Measurements from ENCODE around the gene RETREG1. TPM values are rescaled to one million over a fixed set of nuclear protein-coding genes. Genes with fewer than 3 reads are reported as not detected.

Gene RETREG1
- total and polyA plus RNA-seq, 2 of the 13 experiments (the other 11 are each of a cell fraction or from before 2014, with no cell fraction given): 0.07 TPM; not detected in 1

DNA sequence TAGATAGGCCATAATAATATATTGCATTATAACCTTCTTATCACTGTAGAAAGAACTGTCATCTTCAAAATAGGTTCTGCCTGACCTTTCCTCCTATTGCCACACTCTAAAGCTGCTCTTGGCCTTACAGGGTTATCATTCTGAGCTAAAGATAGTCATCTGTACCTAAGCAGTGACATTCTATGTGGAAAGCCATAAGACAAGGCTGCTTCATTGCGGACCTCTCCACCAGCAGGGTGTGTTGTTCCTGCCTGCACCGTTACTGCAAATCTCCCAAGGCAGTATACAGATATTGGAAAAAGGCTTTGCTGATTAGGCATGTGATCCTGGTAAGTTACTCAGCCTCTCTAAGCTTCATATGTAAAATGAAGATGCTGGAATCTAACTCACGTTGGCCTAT is 159.3 kb downstream of the RETREG1 start:
- in situ Hi-C loops (cut with HindIII; ENCODE audit: extremely low pct_ligation_motif_present, low pct_unique_long_range_greater_than_20kb) (loop anchor here (5.0 kb wide), 1 partner anchor 295 kb away; no protein-coding TSS in a partner anchor), intact Hi-C loops (cut with micrococcal nuclease; ENCODE audit: unreplicated experiment) (no loop called here)
- H3K9ac ChIP-seq (ENCODE audit: insufficient read depth, low read depth, low read length): no peak overlapping the region
- no peaks in the 10 kb centered on the region for H3K27me3 ChIP-seq (ENCODE audit: control insufficient read depth in 1 of 2, insufficient read depth in 2 of 2, low read length in 2 of 2)
- peaks cover 19% of the 10 kb centered on the region for H3K79me2 ChIP-seq (ENCODE audit: insufficient read depth, low read length)
- peaks cover 14% of the 10 kb centered on the region for H4K20me1 ChIP-seq (ENCODE audit: insufficient read depth, low read length)
- ATAC-seq (no peak; the same call in 2 of the 3 replicates), DNase-seq (ENCODE audit: low spot score) (no peak), FAIRE-seq (no peak)
- H3K4me1 ChIP-seq (ENCODE audit: insufficient read depth, low read length): peaks cover 14% of the 10 kb centered on the region
- H3K27ac ChIP-seq (ENCODE audit: extremely low read length, insufficient read depth, low read length): no peak overlapping the region
- H3K4me2 ChIP-seq (ENCODE audit: low read depth, low read length): no peak overlapping the region
- BruUV-seq (replicated peaks): no TSS peak
- no peak overlapping the region for H2AFZ ChIP-seq (ENCODE audit: low read length)
- ChIA-PET POLR2A (no interaction called here), CTCF (ENCODE audit: low intra/inter-chr PET ratio, low total read pairs) (no interaction called here)
- 84% methylated on average over 3 of the region's 3 CpGs for WGBS (ENCODE audit: low lambda C conversion rate)
- no peaks in the 10 kb centered on the region for H3K9me3 ChIP-seq (ENCODE audit: low read length)
- no peak overlapping the region for H3K4me3 ChIP-seq (replicated peaks in 1 of 3; ENCODE audit: insufficient read depth in 1 of 3, low read depth in 2 of 3, low read length in 3 of 3)
- H3K36me3 ChIP-seq (replicated peaks in 1 of 2; ENCODE audit: control insufficient read depth in 1 of 2, insufficient read depth in 2 of 2, low read length in 2 of 2): peaks cover 19 to 75% of the 10 kb centered on the region in 2 experiments
- TF ChIP-seq ZFP62 (CRISPR knock-in tag; IDR thresholded peaks at IDR 0.05) (no peak), ZNF768 (CRISPR knock-in tag; IDR thresholded peaks at IDR 0.05) (no peak), MAFG (CRISPR knock-in tag; IDR thresholded peaks at IDR 0.05) (no peak), CEBPB (IDR thresholded peaks at IDR 0.05; ENCODE audit: borderline replicate concordance, low read depth, low read length) (no peak), PITX1 (CRISPR knock-in tag; IDR thresholded peaks at IDR 0.05) (no peak), KDM6A (CRISPR knock-in tag; IDR thresholded peaks at IDR 0.05; ENCODE audit: low read depth) (no peak), RFX1 (IDR thresholded peaks at IDR 0.05) (no peak), HOXA5 (CRISPR knock-in tag; IDR thresholded peaks at IDR 0.05) (no peak), FOXA3 (CRISPR knock-in tag; IDR thresholded peaks at IDR 0.05) (no peak)
- TF ChIP-seq, protein P1, sequence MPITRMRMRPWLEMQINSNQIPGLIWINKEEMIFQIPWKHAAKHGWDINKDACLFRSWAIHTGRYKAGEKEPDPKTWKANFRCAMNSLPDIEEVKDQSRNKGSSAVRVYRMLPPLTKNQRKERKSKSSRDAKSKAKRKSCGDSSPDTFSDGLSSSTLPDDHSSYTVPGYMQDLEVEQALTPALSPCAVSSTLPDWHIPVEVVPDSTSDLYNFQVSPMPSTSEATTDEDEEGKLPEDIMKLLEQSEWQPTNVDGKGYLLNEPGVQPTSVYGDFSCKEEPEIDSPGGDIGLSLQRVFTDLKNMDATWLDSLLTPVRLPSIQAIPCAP (CRISPR knock-in tag; IDR thresholded peaks at IDR 0.05; ENCODE audit: low read depth): no peak
- TF ChIP-seq, protein P2, sequence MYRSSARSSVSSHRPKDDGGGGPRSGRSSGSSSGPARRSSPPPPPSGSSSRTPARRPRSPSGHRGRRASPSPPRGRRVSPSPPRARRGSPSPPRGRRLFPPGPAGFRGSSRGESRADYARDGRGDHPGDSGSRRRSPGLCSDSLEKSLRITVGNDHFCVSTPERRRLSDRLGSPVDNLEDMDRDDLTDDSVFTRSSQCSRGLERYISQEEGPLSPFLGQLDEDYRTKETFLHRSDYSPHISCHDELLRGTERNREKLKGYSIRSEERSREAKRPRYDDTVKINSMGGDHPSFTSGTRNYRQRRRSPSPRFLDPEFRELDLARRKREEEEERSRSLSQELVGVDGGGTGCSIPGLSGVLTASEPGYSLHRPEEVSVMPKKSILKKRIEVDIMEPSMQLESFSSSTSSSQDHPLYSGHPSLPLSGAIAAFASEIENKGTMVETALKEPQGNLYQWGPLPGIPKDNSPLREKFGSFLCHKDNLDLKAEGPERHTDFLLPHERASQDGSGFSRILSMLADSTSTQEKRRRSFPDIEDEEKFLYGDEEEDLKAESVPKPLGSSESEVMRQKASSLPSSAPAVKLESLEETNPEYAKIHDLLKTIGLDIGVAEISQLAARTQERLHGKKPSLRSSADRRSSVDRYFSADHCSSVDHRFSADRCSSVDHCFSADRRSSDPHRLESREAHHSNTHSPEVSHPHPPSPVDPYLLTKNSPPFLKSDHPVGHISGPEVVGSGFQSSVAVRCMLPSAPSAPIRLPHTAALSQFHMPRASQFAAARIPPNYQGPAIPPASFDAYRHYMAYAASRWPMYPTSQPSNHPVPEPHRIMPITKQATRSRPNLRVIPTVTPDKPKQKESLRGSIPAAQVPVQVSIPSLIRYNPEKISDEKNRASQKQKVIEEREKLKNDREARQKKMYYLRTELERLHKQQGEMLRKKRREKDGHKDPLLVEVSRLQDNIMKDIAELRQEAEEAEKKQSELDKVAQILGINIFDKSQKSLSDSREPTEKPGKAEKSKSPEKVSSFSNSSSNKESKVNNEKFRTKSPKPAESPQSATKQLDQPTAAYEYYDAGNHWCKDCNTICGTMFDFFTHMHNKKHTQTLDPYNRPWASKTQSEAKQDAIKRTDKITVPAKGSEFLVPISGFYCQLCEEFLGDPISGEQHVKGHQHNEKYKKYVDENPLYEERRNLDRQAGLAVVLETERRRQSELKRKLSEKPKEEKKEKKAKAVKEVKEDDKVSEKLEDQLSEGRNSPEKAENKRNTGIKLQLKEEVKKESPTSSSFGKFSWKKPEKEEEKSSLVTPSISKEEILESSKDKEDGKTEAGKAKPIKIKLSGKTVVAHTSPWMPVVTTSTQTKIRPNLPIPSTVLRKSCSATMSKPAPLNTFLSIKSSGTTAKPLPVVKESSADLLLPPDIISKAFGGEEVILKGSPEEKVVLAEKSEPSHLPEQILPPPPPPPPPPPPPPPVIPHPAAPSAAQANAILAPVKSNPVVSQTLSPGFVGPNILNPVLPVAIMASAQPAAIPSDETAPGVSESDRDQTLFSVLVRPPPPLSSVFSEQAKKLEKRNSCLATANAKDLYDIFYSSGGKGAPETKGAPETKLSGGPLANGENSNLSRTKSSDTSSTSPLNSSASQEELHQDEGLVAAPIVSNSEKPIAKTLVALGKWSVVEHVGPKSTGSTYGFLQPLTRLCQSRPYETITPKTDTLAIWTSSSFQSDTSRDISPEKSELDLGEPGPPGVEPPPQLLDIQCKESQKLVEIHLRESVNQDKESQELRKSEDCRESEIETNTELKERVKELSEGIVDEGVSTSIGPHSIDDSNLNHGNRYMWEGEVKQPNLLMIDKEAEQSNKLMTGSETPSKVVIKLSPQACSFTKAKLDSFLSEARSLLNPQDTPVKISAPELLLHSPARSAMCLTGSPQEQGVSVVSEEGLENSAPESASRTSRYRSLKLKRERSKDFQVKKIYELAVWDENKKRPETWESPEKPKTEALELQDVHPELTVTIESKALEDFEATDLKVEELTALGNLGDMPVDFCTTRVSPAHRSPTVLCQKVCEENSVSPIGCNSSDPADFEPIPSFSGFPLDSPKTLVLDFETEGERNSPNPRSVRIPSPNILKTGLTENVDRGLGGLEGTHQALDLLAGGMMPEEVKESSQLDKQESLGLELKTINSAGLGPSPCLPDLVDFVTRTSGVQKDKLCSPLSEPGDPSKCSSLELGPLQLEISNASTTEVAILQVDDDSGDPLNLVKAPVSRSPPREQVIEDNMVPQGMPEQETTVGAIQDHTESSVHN (CRISPR knock-in tag; IDR thresholded peaks at IDR 0.05): no peak
- TF ChIP-seq, protein P3, sequence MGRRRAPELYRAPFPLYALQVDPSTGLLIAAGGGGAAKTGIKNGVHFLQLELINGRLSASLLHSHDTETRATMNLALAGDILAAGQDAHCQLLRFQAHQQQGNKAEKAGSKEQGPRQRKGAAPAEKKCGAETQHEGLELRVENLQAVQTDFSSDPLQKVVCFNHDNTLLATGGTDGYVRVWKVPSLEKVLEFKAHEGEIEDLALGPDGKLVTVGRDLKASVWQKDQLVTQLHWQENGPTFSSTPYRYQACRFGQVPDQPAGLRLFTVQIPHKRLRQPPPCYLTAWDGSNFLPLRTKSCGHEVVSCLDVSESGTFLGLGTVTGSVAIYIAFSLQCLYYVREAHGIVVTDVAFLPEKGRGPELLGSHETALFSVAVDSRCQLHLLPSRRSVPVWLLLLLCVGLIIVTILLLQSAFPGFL (CRISPR knock-in tag; IDR thresholded peaks at IDR 0.05): no peak

Measured in HepG2 (cell line).